ENCODE results near the gene ATP6V1E1. TPM values are rescaled to one million over a fixed set of nuclear protein-coding genes. Genes with fewer than 3 reads are reported as not detected.

The ATP6V1E1 gene
- total and polyA plus RNA-seq, 9 of the 15 experiments (the other 6 are each of a cell fraction or from before 2014, with no cell fraction given): 122 to 249 (median 179) TPM

- TF ChIP-seq RUNX1 (IDR thresholded peaks at IDR 0.05; ENCODE audit: low read depth): no peak
- no peak for TF ChIP-seq ATF3 (IDR thresholded peaks at IDR 0.05)
- TF ChIP-seq ATF3 (CRISPR knock-in tag; conservative IDR thresholded peaks at IDR 0.05): no peak
- no peak for TF ChIP-seq ZNF740 (CRISPR knock-in tag; IDR thresholded peaks at IDR 0.05)
- no peak for TF ChIP-seq ZNF740 (tag; IDR thresholded peaks at IDR 0.05)
- TF ChIP-seq ZNF695 (CRISPR knock-in tag; IDR thresholded peaks at IDR 0.05): no peak
- Histone ChIP-seq H3K27ac (ENCODE audit: extremely low read depth, low read depth, low read length) (no peak overlapping the region), H3K9me1 (ENCODE audit: control insufficient read depth, insufficient read depth, low read length) (no peaks in the 10 kb centered on the region), H3K4me3 (no peak overlapping the region), H3K9ac (ENCODE audit: insufficient read depth in 1 of 2, low read depth in 2 of 2, low read length in 2 of 2) (no peak overlapping the region), H3K4me2 (ENCODE audit: insufficient read depth, low read length) (no peak overlapping the region), H3K79me2 (ENCODE audit: control insufficient read depth, insufficient read depth, low read length) (peaks cover 9% of the 10 kb centered on the region; the same call in 1 of the 3 replicates), H3K9me3 (replicated peaks; ENCODE audit: control insufficient read depth, insufficient read depth, low read depth, low read length) (no peaks in the 10 kb centered on the region), H3K36me3 (ENCODE audit: control insufficient read depth, insufficient read depth, low read length) (peaks cover 70% of the 10 kb centered on the region), H3K4me1 (replicated peaks in 1 of 2; ENCODE audit: control insufficient read depth in 2 of 2, insufficient read depth in 2 of 2, low read length in 2 of 2) (no peaks in the 10 kb centered on the region), H4K20me1 (replicated peaks; ENCODE audit: control insufficient read depth, insufficient read depth, low read length) (no peaks in the 10 kb centered on the region), H3K27me3 (ENCODE audit: control insufficient read depth in 2 of 2, insufficient read depth in 2 of 2, low read length in 2 of 2) (no peaks in the 10 kb centered on the region), H2AFZ (ENCODE audit: low read depth, low read length) (no peak overlapping the region)
- ATAC-seq (no peak), DNase-seq (ENCODE audit: extremely low read depth in 1 of 4, low spot score in 3 of 4) (no peak), FAIRE-seq (no peak)
- in situ Hi-C loops (cut with MboI) (no loop called here), intact Hi-C loops (cut with micrococcal nuclease) (no loop called here)
- BruUV-seq (replicated peaks): no TSS peak
- ChIA-PET CTCF (ENCODE audit: low intra/inter-chr PET ratio) (no interaction called here), POLR2A (interaction anchor here (1.5 to 1.8 kb wide), 2 partner anchors 9 to 10 kb away, joined by 4 to 8 read pairs; no protein-coding TSS in a partner anchor)
- WGBS (ENCODE audit: insufficient coverage, low coverage, missing lambda C conversion rate): 59% methylated on average over 3 of the region's 3 CpGs
Measured at GRCh38 chr22:17612057-17612456, 16.5 kb downstream of the ATP6V1E1 start.
